ENCODE data around the gene HEATR5A. TPM values are rescaled to one million over a fixed set of nuclear protein-coding genes. Genes with fewer than 3 reads are reported as not detected.
"Not testable (repeated sequence)": the region's sequence is repeated elsewhere in the genome, so short reads cannot be mapped to it uniquely, and the experiment has no call there.

Gene HEATR5A
- total RNA-seq, 1 experiment from 2014 or later = 23.1 TPM

- H3K36me3 Mint-ChIP-seq (ENCODE audit: insufficient read depth, unreplicated experiment) = no peaks in the 10 kb centered on the region
- POLR2A ChIA-PET = no interaction called here
- H3K4me3 Mint-ChIP-seq (ENCODE audit: unreplicated experiment) = no peak overlapping the region
- DNase-seq (ENCODE audit: unreplicated experiment) = no peak
- no TSS peak for BruUV-seq (replicated peaks)
- CTCF ChIA-PET = interaction anchor here (0.6 kb wide), 1 partner anchor 57 kb away, joined by 4 read pairs; no protein-coding TSS in a partner anchor
- TF ChIP-seq CTCF (IDR thresholded peaks at IDR 0.05; ENCODE audit: unreplicated experiment) = no peak
- no peaks in the 10 kb centered on the region for H3K9me3 Mint-ChIP-seq (ENCODE audit: unreplicated experiment)
- no peaks in the 10 kb centered on the region for H3K27me3 Mint-ChIP-seq (ENCODE audit: insufficient read depth, unreplicated experiment)
- no peaks in the 10 kb centered on the region for H3K4me1 Mint-ChIP-seq (ENCODE audit: insufficient read depth, unreplicated experiment)
- H3K27ac Mint-ChIP-seq (ENCODE audit: low read depth, unreplicated experiment) = no peak overlapping the region
- intact Hi-C loops (cut with micrococcal nuclease) = no loop called here
These were observed 143.3 kb downstream of the HEATR5A start for GRCh38 chr14:31277085-31277484.

GRCh38 chr14:31276417-31276816, 143.9 kb downstream of the HEATR5A start:
- intact Hi-C loops (cut with micrococcal nuclease); H3K4me1 Mint-ChIP-seq (ENCODE audit: insufficient read depth, unreplicated experiment); H3K27me3 Mint-ChIP-seq (ENCODE audit: insufficient read depth, unreplicated experiment); H3K27ac Mint-ChIP-seq (ENCODE audit: low read depth, unreplicated experiment); H3K36me3 Mint-ChIP-seq (ENCODE audit: insufficient read depth, unreplicated experiment); H3K4me3 Mint-ChIP-seq (ENCODE audit: unreplicated experiment); H3K9me3 Mint-ChIP-seq (ENCODE audit: unreplicated experiment); BruUV-seq (replicated peaks); DNase-seq (ENCODE audit: unreplicated experiment); POLR2A ChIA-PET: not testable (repeated sequence)
- CTCF ChIA-PET = interaction anchor here (0.6 kb wide), 1 partner anchor 57 kb away, joined by 4 read pairs; no protein-coding TSS in a partner anchor

- Mint-ChIP-seq H3K4me3 (ENCODE audit: unreplicated experiment) (no peak overlapping the region), H3K36me3 (ENCODE audit: insufficient read depth, unreplicated experiment) (no peaks in the 10 kb centered on the region), H3K27ac (ENCODE audit: low read depth, unreplicated experiment) (no peak overlapping the region), H3K9me3 (ENCODE audit: unreplicated experiment) (no peaks in the 10 kb centered on the region), H3K27me3 (ENCODE audit: insufficient read depth, unreplicated experiment) (no peaks in the 10 kb centered on the region), H3K4me1 (ENCODE audit: insufficient read depth, unreplicated experiment) (no peaks in the 10 kb centered on the region)
- DNase-seq (ENCODE audit: unreplicated experiment) = peak; percentile 10
- ChIA-PET CTCF (no interaction called here), POLR2A (no interaction called here)
- intact Hi-C loops (cut with micrococcal nuclease) = no loop called here
- no peak for TF ChIP-seq CTCF (IDR thresholded peaks at IDR 0.05; ENCODE audit: unreplicated experiment)
- no TSS peak for BruUV-seq (replicated peaks)
These were observed 144.6 kb downstream of the HEATR5A start for GRCh38 chr14:31275731-31276130.

GRCh38 chr14:31271648-31272047, 148.7 kb downstream of the HEATR5A start:
- ChIA-PET CTCF (no interaction called here), POLR2A (interaction anchor here (0.8 kb wide), 1 partner anchor 64 kb away, joined by 3 read pairs; the partner anchor contains the start of gene HECTD1)

More at GRCh38 chr14:31271648-31272047, 148.7 kb downstream of the HEATR5A start:
- H3K4me3 Mint-ChIP-seq (ENCODE audit: unreplicated experiment) = no peak overlapping the region
- no peaks in the 10 kb centered on the region for H3K4me1 Mint-ChIP-seq (ENCODE audit: insufficient read depth, unreplicated experiment)
- no peaks in the 10 kb centered on the region for H3K27me3 Mint-ChIP-seq (ENCODE audit: insufficient read depth, unreplicated experiment)
- DNase-seq (ENCODE audit: unreplicated experiment) = no peak
- TF ChIP-seq CTCF (IDR thresholded peaks at IDR 0.05; ENCODE audit: unreplicated experiment) = no peak
- no peaks in the 10 kb centered on the region for H3K36me3 Mint-ChIP-seq (ENCODE audit: insufficient read depth, unreplicated experiment)
- intact Hi-C loops (cut with micrococcal nuclease) = no loop called here
- no TSS peak for BruUV-seq (replicated peaks)
- no peaks in the 10 kb centered on the region for H3K9me3 Mint-ChIP-seq (ENCODE audit: unreplicated experiment)
- no peak overlapping the region for H3K27ac Mint-ChIP-seq (ENCODE audit: low read depth, unreplicated experiment)
